HG03139 (cell line): Measurements from ENCODE around the gene MKLN1.
"Not testable (repeated sequence)": the region's sequence is repeated elsewhere in the genome, so short reads cannot be mapped to it uniquely, and the experiment has no call there.

Experiments
- ATAC-seq: cut with Tn5 transposase; IDR thresholded peaks from one replicate; pipeline ENCODE4 v1.9.1; 2021; ENCODE audit not compliant: unreplicated experiment

Gene MKLN1

GRCh38 chr7:131327626-131328376 lies at the start of gene MKLN1:
Gene MKLN1, plus strand, starts transcription at chr7:131327876. Its CDS starts 24 bp downstream, at chr7:131327900.
- peak; percentile 79 for ATAC-seq

GRCh38 chr7:131279044-131279443 lies 48.6 kb upstream of the MKLN1 start:
- ATAC-seq, result no peak

- ATAC-seq, result no peak
Observed at GRCh38 chr7:131281266-131282048, 46.2 kb upstream of the MKLN1 start.

- no peak for ATAC-seq
Observed at GRCh38 chr7:131284702-131285419, 42.8 kb upstream of the MKLN1 start.

GRCh38 chr7:131285556-131285955 lies 42.1 kb upstream of the MKLN1 start:
- ATAC-seq, result no peak

GRCh38 chr7:131288450-131288849 lies 39.2 kb upstream of the MKLN1 start:
- no peak for ATAC-seq

- ATAC-seq, result no peak
Observed at GRCh38 chr7:131289051-131289450, 38.6 kb upstream of the MKLN1 start.

GRCh38 chr7:131292141-131292905 lies 35.4 kb upstream of the MKLN1 start:
- no peak for ATAC-seq

- no peak for ATAC-seq
Observed at GRCh38 chr7:131293018-131293417, 34.7 kb upstream of the MKLN1 start.

GRCh38 chr7:131294553-131294952 lies 33.1 kb upstream of the MKLN1 start:
- ATAC-seq, result no peak

GRCh38 chr7:131298608-131298992 lies 29.1 kb upstream of the MKLN1 start:
- ATAC-seq, result no peak

GRCh38 chr7:131299074-131299473 lies 28.6 kb upstream of the MKLN1 start:
- no peak for ATAC-seq

GRCh38 chr7:131300078-131300477 lies 27.6 kb upstream of the MKLN1 start:
- no peak for ATAC-seq

GRCh38 chr7:131300572-131301466 lies 26.9 kb upstream of the MKLN1 start:
- no peak for ATAC-seq

- no peak for ATAC-seq
Observed at GRCh38 chr7:131302446-131302845, 25.2 kb upstream of the MKLN1 start.

GRCh38 chr7:131302876-131303707 lies 24.6 kb upstream of the MKLN1 start:
- no peak for ATAC-seq

GRCh38 chr7:131305152-131305551 lies 22.5 kb upstream of the MKLN1 start:
- ATAC-seq, result no peak

- ATAC-seq, result not testable (repeated sequence)
Observed at GRCh38 chr7:131306041-131306440, 21.6 kb upstream of the MKLN1 start.

- no peak for ATAC-seq
Observed at GRCh38 chr7:131306777-131307176, 20.9 kb upstream of the MKLN1 start.
